ENCODE measurements around the gene COX4I1. TPM values are rescaled to one million over a fixed set of nuclear protein-coding genes. Genes with fewer than 3 reads are reported as not detected.

The COX4I1 gene
- polyA plus RNA-seq, 3 donors, result 985 to 1,312 (median 1,132) TPM

- Histone ChIP-seq H3K27me3 (ENCODE audit: control insufficient read depth in 2 of 2, insufficient read depth in 2 of 2, low read length in 2 of 2) (no peaks in the 10 kb centered on the region), H3K4me1 (ENCODE audit: control insufficient read depth in 1 of 2, insufficient read depth in 2 of 2, low read length in 2 of 2) (peaks cover 61% of the 10 kb centered on the region in 2 donors), H3K9me3 (replicated peaks in 1 of 2; ENCODE audit: control insufficient read depth in 1 of 2, insufficient read depth in 1 of 2, low read length in 2 of 2) (peaks cover 0 to 3% of the 10 kb centered on the region in 2 donors), H3K27ac (ENCODE audit: low read depth in 1 of 2, low read length in 2 of 2) (no peak overlapping the region), H3K9ac (ENCODE audit: insufficient read depth, low read length, poor library complexity, severe bottlenecking) (no peak overlapping the region), H3K79me2 (ENCODE audit: insufficient read depth, low read length) (no peaks in the 10 kb centered on the region), H4K20me1 (ENCODE audit: insufficient read depth, low read length) (no peaks in the 10 kb centered on the region), H2AFZ (ENCODE audit: insufficient read depth, low read depth, low read length, poor library complexity, severe bottlenecking) (no peak overlapping the region), H3K4me2 (replicated peaks; ENCODE audit: extremely low read depth, low read length, poor library complexity, severe bottlenecking) (no peak overlapping the region), H3K36me3 (replicated peaks in 1 of 2; ENCODE audit: control insufficient read depth in 1 of 2, insufficient read depth in 2 of 2, low read length in 2 of 2) (no peaks in the 10 kb centered on the region), H3K4me3 (replicated peaks in 1 of 3; ENCODE audit: low read depth in 2 of 3, low read length in 3 of 3) (no peak overlapping the region)
- intact Hi-C loops (cut with micrococcal nuclease), result no loop called here
- H3K36me3 Mint-ChIP-seq, result peaks cover 4 to 13% of the 10 kb centered on the region in 2 donors
- H3K27me3 Mint-ChIP-seq (ENCODE audit: low read depth in 3 of 3), result peaks cover 2 to 15% (median 12%) of the 10 kb centered on the region in 3 donors
- no peak for TF ChIP-seq CTCF (IDR thresholded peaks at IDR 0.05)
- H3K4me1 Mint-ChIP-seq, result peaks cover 74% of the 10 kb centered on the region
- WGBS (ENCODE audit: insufficient coverage), result 90% methylated on average over 21 of the region's 21 CpGs
- peaks cover 0 to 8% (median 6%) of the 10 kb centered on the region in 7 donors for H3K9me3 Mint-ChIP-seq
- DNase-seq, result no peak
- peak overlapping the region in 2 of 7 donors; percentile 33 to 46 for H3K27ac Mint-ChIP-seq
- H3K4me3 Mint-ChIP-seq, result peak overlapping the region in 1 of 2 donors; percentile 30
Measured at GRCh38 chr16:85835227-85835751, 35.8 kb downstream of the COX4I1 start.

- H3K4me3 Mint-ChIP-seq, result no peak overlapping the region
- H3K9ac ChIP-seq (ENCODE audit: insufficient read depth, low read length, poor library complexity, severe bottlenecking), result no peak overlapping the region
- H3K4me2 ChIP-seq (replicated peaks; ENCODE audit: extremely low read depth, low read length, poor library complexity, severe bottlenecking), result no peak overlapping the region
- H3K27me3 Mint-ChIP-seq (ENCODE audit: low read depth in 3 of 3), result peaks cover 2 to 15% (median 12%) of the 10 kb centered on the region in 3 donors
- peaks cover 0 to 8% (median 6%) of the 10 kb centered on the region in 7 donors for H3K9me3 Mint-ChIP-seq
- no peak overlapping the region for H2AFZ ChIP-seq (ENCODE audit: insufficient read depth, low read depth, low read length, poor library complexity, severe bottlenecking)
- H3K9me3 ChIP-seq (replicated peaks in 1 of 2; ENCODE audit: control insufficient read depth in 1 of 2, insufficient read depth in 1 of 2, low read length in 2 of 2), result peaks cover 0 to 3% of the 10 kb centered on the region in 2 donors
- H3K4me1 Mint-ChIP-seq, result peaks cover 66% of the 10 kb centered on the region
- H3K79me2 ChIP-seq (ENCODE audit: insufficient read depth, low read length), result no peaks in the 10 kb centered on the region
- no peaks in the 10 kb centered on the region for H3K36me3 ChIP-seq (replicated peaks in 1 of 2; ENCODE audit: control insufficient read depth in 1 of 2, insufficient read depth in 2 of 2, low read length in 2 of 2)
- no peak for DNase-seq
- intact Hi-C loops (cut with micrococcal nuclease), result no loop called here
- H4K20me1 ChIP-seq (ENCODE audit: insufficient read depth, low read length), result no peaks in the 10 kb centered on the region
- H3K27ac ChIP-seq (ENCODE audit: low read depth in 1 of 2, low read length in 2 of 2), result no peak overlapping the region
- 92% methylated on average over 14 of the region's 22 CpGs for WGBS (ENCODE audit: insufficient coverage)
- no peak overlapping the region for H3K27ac Mint-ChIP-seq
- no peaks in the 10 kb centered on the region for H3K27me3 ChIP-seq (ENCODE audit: control insufficient read depth in 2 of 2, insufficient read depth in 2 of 2, low read length in 2 of 2)
- TF ChIP-seq CTCF (IDR thresholded peaks at IDR 0.05), result no peak
- peaks cover 55 to 56% of the 10 kb centered on the region in 2 donors for H3K4me1 ChIP-seq (ENCODE audit: control insufficient read depth in 1 of 2, insufficient read depth in 2 of 2, low read length in 2 of 2)
- H3K4me3 ChIP-seq (replicated peaks in 1 of 3; ENCODE audit: low read depth in 2 of 3, low read length in 3 of 3), result no peak overlapping the region
- H3K36me3 Mint-ChIP-seq, result peaks cover 4 to 13% of the 10 kb centered on the region in 2 donors
Measured at GRCh38 chr16:85835956-85836705, 36.6 kb downstream of the COX4I1 start.

Data from CD14-positive monocyte (primary cell).